HepG2 (cell line): ENCODE data around the gene KIAA1217. TPM values are rescaled to one million over a fixed set of nuclear protein-coding genes. Genes with fewer than 3 reads are reported as not detected.

ENCODE experiments used
- ARID5B ChIP-seq: IDR thresholded peaks from 2 replicates; pipeline ENCODE4 v1.4.0; 2020; ENCODE audit warnings: mild to moderate bottlenecking, missing genetic modification reagents
- CREM ChIP-seq, 2 experiments: sonication (generic) in 1 of 2; formaldehyde crosslinking in 1 of 2; IDR thresholded peaks; 2 replicates each; pipeline versions ENCODE4 v1.4.0 to v1.6.1; 2016 to 2020; ENCODE audit warnings: antibody characterized with exemption in 1 of 2, mild to moderate bottlenecking in 1 of 2, missing genetic modification reagents in 1 of 2
- GABPA ChIP-seq, 2 experiments: IDR thresholded peaks; 2 replicates each; pipeline ENCODE4 v1.6.1; 2011 to 2016; ENCODE audit warnings: low read depth in 2 of 2, low read length in 1 of 2, missing biosample characterization in 1 of 2, missing genetic modification characterization in 1 of 2
- GTF2F1 ChIP-seq: fragments of 150-350 bp; IDR thresholded peaks from 2 replicates; pipeline ENCODE4 v1.6.1; 2014; ENCODE audit warnings: low read length
- HNF4G ChIP-seq, 2 experiments: sonication (generic) in 1 of 2; formaldehyde crosslinking in 1 of 2; IDR thresholded peaks; 2 replicates each; pipeline versions ENCODE4 v1.4.0 to v1.6.1; 2011 to 2020; ENCODE audit warnings: borderline replicate concordance in 2 of 2, low read depth in 2 of 2, mild to moderate bottlenecking in 2 of 2, low read length in 1 of 2, missing genetic modification reagents in 1 of 2, moderate library complexity in 1 of 2
- NR2F6 ChIP-seq, 2 experiments: IDR thresholded peaks; 2 replicates each; pipeline ENCODE4 v1.6.1; 2016; ENCODE audit warnings: antibody characterized with exemption in 1 of 2, mild to moderate bottlenecking in 1 of 2
- SIX4 ChIP-seq: sonication (generic); formaldehyde crosslinking; IDR thresholded peaks from 2 replicates; pipeline ENCODE4 v1.4.0; 2020; ENCODE audit warnings: missing genetic modification reagents
- WIZ ChIP-seq: sonication (generic); formaldehyde crosslinking; IDR thresholded peaks from 2 replicates; pipeline ENCODE4 v1.5.1; 2020; ENCODE audit warnings: mild to moderate bottlenecking, missing genetic modification reagents
- ZFP36L1 ChIP-seq: sonication (generic); formaldehyde crosslinking; IDR thresholded peaks from 2 replicates; pipeline ENCODE4 v1.8.0; 2022; ENCODE audit warnings: mild to moderate bottlenecking, missing genetic modification reagents, moderate library complexity
- ZNF143 ChIP-seq: sonication (generic); formaldehyde crosslinking; IDR thresholded peaks from 2 replicates; pipeline ENCODE4 v1.4.0; 2020; ENCODE audit warnings: missing genetic modification reagents
- ZNF383 ChIP-seq: sonication (generic); formaldehyde crosslinking; IDR thresholded peaks from 2 replicates; pipeline ENCODE4 v1.4.0; 2020; ENCODE audit warnings: missing genetic modification reagents, mild to moderate bottlenecking, borderline replicate concordance
- ZNF543 ChIP-seq: sonication (generic); formaldehyde crosslinking; IDR thresholded peaks from 2 replicates; pipeline ENCODE4 v1.4.0; 2020; ENCODE audit warnings: mild to moderate bottlenecking, missing genetic modification reagents
- ZNF816 ChIP-seq: sonication (generic); formaldehyde crosslinking; IDR thresholded peaks from 2 replicates; pipeline ENCODE4 v1.8.0; 2022; ENCODE audit warnings: missing genetic modification reagents, mild to moderate bottlenecking, borderline replicate concordance
- polyA plus RNA-seq, 8 experiments: library from polyadenylated mRNA; depleted of rRNA in 3 of 8; stranded (reverse) in 7 of 8; unstranded in 1 of 8; fragments of >200 nt; fragmentation: Illumina TruSeq in 4 of 8; extraction: Trizol in 4 of 8; gene quantifications; 2 replicates each; pipeline versions ENCODE4 v1.2.1 to v1.2.3, GENCODE V29; 2011 to 2016; ENCODE audit warnings: low read depth in 4 of 8, missing spikeins in 1 of 8, mixed read lengths in 1 of 8; ENCODE audit not compliant: insufficient read depth in 1 of 8
- total RNA-seq, 5 experiments: library from RNA; depleted of rRNA; stranded (reverse); fragments of >200 nt; fragmentation: Illumina TruSeq; extraction: Trizol; gene quantifications; 2 replicates each; pipeline ENCODE4 v1.2.3, GENCODE V29; 2016; ENCODE audit warnings: low read depth in 1 of 5
- TF ChIP-seq, protein P1 (sequence below): sonication (generic); formaldehyde crosslinking; IDR thresholded peaks from 2 replicates; pipeline ENCODE4 v1.5.1; 2020; ENCODE audit warnings: missing genetic modification reagents, mild to moderate bottlenecking, borderline replicate concordance
- TF ChIP-seq, protein P2 (sequence below): sonication (generic); formaldehyde crosslinking; IDR thresholded peaks from 2 replicates; pipeline ENCODE4 v1.4.0; 2020; ENCODE audit warnings: missing genetic modification reagents, mild to moderate bottlenecking, borderline replicate concordance
- TF ChIP-seq, protein P3 (sequence below): sonication (generic); formaldehyde crosslinking; IDR thresholded peaks from 2 replicates; pipeline ENCODE4 v1.8.1; 2022; ENCODE audit warnings: low read depth, mild to moderate bottlenecking, missing genetic modification reagents

KIAA1217 gene
- total and polyA plus RNA-seq, 2 of the 13 experiments (the other 11 are each of a cell fraction or from before 2014, with no cell fraction given): 4.6 to 10.9 TPM

DNA sequence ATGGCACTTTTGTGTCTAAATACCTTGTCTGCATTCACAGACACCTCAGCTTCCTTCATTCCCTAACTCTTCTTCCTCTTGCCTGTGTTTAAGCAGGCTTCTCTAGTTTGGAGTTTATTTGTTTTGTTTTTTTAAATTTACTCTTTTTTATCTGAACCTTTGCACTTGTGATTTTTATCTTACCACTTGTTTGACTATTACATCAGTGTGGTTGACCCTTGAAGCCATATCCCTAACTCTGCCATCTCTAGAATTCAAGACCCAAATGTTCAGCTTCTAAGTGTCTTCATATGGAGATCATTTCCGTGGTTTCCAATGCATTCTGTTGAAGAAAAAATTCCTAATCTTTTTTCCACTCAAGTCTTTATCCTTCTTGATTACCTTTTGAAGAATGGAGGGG, 233.3 kb downstream of the KIAA1217 start (continued):
- TF ChIP-seq ZNF816 (CRISPR knock-in tag) (no peak), ZNF143 (CRISPR knock-in tag) (no peak), ARID5B (CRISPR knock-in tag) (0 out of 2 replicates have a peak, but pooled peaks have one; percentile 11), ZFP36L1 (CRISPR knock-in tag) (no peak), WIZ (no peak), NR2F6 (IDR thresholded peaks at IDR 0.05) (peak; percentile 60), NR2F6 (CRISPR knock-in tag; IDR thresholded peaks at IDR 0.05) (peak; percentile 48; the same call in 1 of the 2 replicates), HNF4G (IDR thresholded peaks at IDR 0.05; ENCODE audit: borderline replicate concordance, low read depth, low read length) (peak; percentile 56; the same call in 1 of the 2 replicates), HNF4G (CRISPR knock-in tag; IDR thresholded peaks at IDR 0.05; ENCODE audit: borderline replicate concordance, low read depth) (no peak), CREM (IDR thresholded peaks at IDR 0.05) (peak; percentile 21; the same call in 1 of the 2 replicates), CREM (CRISPR knock-in tag; IDR thresholded peaks at IDR 0.05) (no peak), ZNF543 (no peak), SIX4 (CRISPR knock-in tag) (no peak), GABPA (IDR thresholded peaks at IDR 0.05; ENCODE audit: low read depth, low read length) (no peak), GABPA (CRISPR knock-in tag; IDR thresholded peaks at IDR 0.05; ENCODE audit: low read depth) (no peak), ZNF383 (CRISPR knock-in tag) (no peak), GTF2F1 (no peak)
- TF ChIP-seq, protein P1, sequence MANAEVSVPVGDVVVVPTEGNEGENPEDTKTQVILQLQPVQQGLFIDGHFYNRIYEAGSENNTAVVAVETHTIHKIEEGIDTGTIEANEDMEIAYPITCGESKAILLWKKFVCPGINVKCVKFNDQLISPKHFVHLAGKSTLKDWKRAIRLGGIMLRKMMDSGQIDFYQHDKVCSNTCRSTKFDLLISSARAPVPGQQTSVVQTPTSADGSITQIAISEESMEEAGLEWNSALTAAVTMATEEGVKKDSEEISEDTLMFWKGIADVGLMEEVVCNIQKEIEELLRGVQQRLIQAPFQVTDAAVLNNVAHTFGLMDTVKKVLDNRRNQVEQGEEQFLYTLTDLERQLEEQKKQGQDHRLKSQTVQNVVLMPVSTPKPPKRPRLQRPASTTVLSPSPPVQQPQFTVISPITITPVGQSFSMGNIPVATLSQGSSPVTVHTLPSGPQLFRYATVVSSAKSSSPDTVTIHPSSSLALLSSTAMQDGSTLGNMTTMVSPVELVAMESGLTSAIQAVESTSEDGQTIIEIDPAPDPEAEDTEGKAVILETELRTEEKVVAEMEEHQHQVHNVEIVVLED (CRISPR knock-in tag): no peak
- TF ChIP-seq, protein P2, sequence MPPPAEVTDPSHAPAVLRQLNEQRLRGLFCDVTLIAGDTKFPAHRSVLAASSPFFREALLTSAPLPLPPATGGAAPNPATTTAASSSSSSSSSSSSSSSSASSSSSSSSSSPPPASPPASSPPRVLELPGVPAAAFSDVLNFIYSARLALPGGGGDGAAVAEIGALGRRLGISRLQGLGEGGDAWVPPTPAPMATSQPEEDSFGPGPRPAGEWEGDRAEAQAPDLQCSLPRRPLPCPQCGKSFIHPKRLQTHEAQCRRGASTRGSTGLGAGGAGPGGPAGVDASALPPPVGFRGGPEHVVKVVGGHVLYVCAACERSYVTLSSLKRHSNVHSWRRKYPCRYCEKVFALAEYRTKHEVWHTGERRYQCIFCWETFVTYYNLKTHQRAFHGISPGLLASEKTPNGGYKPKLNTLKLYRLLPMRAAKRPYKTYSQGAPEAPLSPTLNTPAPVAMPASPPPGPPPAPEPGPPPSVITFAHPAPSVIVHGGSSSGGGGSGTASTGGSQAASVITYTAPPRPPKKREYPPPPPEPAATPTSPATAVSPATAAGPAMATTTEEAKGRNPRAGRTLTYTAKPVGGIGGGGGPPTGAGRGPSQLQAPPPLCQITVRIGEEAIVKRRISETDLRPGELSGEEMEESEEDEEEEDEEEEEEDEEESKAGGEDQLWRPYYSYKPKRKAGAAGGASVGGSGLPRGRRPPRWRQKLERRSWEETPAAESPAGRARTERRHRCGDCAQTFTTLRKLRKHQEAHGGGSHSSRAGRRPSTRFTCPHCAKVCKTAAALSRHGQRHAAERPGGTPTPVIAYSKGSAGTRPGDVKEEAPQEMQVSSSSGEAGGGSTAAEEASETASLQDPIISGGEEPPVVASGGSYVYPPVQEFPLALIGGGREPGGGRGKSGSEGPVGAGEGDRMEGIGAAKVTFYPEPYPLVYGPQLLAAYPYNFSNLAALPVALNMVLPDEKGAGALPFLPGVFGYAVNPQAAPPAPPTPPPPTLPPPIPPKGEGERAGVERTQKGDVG (CRISPR knock-in tag): no peak
- TF ChIP-seq, protein P3, sequence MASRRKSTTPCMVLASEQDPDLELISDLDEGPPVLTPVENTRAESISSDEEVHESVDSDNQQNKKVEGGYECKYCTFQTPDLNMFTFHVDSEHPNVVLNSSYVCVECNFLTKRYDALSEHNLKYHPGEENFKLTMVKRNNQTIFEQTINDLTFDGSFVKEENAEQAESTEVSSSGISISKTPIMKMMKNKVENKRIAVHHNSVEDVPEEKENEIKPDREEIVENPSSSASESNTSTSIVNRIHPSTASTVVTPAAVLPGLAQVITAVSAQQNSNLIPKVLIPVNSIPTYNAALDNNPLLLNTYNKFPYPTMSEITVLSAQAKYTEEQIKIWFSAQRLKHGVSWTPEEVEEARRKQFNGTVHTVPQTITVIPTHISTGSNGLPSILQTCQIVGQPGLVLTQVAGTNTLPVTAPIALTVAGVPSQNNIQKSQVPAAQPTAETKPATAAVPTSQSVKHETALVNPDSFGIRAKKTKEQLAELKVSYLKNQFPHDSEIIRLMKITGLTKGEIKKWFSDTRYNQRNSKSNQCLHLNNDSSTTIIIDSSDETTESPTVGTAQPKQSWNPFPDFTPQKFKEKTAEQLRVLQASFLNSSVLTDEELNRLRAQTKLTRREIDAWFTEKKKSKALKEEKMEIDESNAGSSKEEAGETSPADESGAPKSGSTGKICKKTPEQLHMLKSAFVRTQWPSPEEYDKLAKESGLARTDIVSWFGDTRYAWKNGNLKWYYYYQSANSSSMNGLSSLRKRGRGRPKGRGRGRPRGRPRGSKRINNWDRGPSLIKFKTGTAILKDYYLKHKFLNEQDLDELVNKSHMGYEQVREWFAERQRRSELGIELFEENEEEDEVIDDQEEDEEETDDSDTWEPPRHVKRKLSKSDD: no peak
